PFSK-1 (cell line): ENCODE measurements around the gene LONP1.

Source experiments
- FOXP2 ChIP-seq: optimal IDR thresholded peaks from 2 replicates; pipeline ENCODE3; 2011; ENCODE audit warnings: borderline replicate concordance, control low read depth, inconsistent platforms; ENCODE audit not compliant: insufficient read depth; ENCODE audit errors: extremely low read length, extremely low read depth
- POLR2AphosphoS5 ChIP-seq: IDR thresholded peaks from 2 replicates; pipeline ENCODE4 v1.6.1; 2012; ENCODE audit warnings: low read depth, mild to moderate bottlenecking, control low read depth, low read length, moderate library complexity
- REST ChIP-seq, 2 experiments: IDR thresholded peaks; 2 replicates each; pipeline versions ENCODE4 v1.6.1 to v1.8.0; 2011 to 2012; ENCODE audit warnings: low read depth in 2 of 2, low read length in 2 of 2, control low read depth in 1 of 2, inconsistent platforms in 1 of 2, mild to moderate bottlenecking in 1 of 2, moderate library complexity in 1 of 2; ENCODE audit not compliant: insufficient read depth in 1 of 2
- SIN3A ChIP-seq: IDR thresholded peaks from 2 replicates; pipeline ENCODE4 v1.6.1; 2012; ENCODE audit warnings: mild to moderate bottlenecking, low read length, moderate library complexity, borderline replicate concordance; ENCODE audit not compliant: insufficient read depth
- TAF1 ChIP-seq: IDR thresholded peaks from 2 replicates; pipeline ENCODE4 v1.6.1; 2012; ENCODE audit warnings: low read length, control low read depth, borderline replicate concordance; ENCODE audit not compliant: insufficient read depth

LONP1 gene

DNA sequence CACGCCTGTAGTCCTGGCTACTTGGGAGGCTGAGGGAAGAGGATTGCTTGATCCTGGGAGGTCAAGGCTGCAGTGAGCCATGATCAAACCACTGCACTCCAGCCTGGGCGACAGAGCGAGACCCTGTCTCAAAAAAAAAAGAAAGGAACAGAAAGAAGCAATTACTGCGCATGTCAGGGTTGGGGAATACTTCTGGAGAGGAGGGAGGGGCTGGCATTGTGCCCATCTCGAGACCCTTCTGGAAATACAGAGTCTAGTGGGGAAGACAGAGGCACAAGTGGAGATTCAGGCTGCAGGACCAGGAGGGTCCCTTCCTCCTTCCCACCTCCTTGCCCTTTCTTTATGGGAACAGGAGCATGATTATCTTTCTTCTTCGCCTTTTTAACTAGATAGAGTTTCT lies 33.8 kb upstream of the LONP1 start:
- TF ChIP-seq SIN3A: no peak

DNA sequence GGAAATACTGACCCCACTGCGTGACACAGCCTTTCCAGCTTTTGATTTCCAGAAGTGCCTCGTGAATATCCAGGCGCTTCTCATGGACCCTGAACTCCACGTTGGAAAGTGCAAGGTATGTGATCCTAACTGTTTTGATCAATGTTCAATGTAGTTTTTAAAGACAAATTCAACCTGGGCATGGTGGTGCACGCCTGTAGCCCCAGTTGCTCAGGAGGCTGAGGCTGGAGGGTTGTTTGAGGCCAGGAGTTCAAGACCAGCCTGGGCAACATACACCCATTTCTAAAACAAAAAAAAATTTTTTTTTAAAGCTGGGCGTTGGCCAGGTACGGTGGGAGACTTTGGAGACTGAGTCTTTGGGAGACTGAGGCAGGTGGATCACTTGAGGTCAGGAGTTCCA lies 31.8 kb upstream of the LONP1 start:
- no peak for TF ChIP-seq FOXP2
- TF ChIP-seq TAF1: no peak
- no peak for TF ChIP-seq REST (IDR thresholded peaks at IDR 0.05; ENCODE audit: insufficient read depth in 1 of 2, low read depth in 2 of 2, low read length in 2 of 2)
- no peak for TF ChIP-seq POLR2AphosphoS5
- TF ChIP-seq SIN3A: no peak

DNA sequence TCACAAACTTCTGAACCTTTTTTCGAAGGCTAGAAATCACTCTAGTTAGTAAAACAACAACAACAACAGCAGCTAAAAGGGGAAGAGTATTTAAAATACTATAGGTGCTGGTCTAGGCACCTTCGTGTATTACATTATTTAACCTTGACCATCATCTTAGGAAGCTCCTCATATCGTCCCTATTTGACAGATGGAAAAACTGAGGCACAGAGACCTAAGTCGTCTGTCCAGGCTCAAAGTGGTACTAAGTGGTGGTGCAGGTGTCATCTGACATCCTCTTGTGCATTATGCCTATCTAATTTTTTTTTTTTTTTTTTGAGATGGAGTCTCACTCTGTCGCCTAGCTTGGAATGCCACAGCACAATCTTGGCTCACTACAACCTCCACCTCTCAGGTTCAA lies 29.6 kb upstream of the LONP1 start:
- TF ChIP-seq REST (IDR thresholded peaks at IDR 0.05; ENCODE audit: insufficient read depth in 1 of 2, low read depth in 2 of 2, low read length in 2 of 2): no peak
- TF ChIP-seq TAF1: no peak
- no peak for TF ChIP-seq POLR2AphosphoS5
- no peak for TF ChIP-seq SIN3A

DNA sequence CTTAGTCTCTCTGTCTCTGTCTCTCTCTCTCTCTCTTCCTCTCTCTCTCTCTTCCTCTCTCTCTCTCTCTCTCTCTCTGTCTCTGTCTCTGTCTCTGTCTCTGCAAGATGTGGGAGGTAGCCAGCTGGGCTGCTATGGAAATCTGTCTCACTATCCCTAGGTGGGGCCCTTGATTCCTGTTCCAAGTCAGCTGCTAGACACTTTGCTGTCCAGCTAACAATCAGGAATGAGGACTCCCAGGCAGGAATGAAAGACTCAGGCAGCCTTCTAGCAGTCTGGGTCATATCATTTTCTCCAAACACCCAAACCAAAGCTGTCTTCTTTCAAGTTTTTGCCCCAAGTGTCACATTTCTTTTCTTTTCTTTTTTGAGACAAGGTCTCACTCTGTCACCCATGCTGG lies 23.7 kb upstream of the LONP1 start:
- TF ChIP-seq SIN3A: no peak
- TF ChIP-seq REST (IDR thresholded peaks at IDR 0.05; ENCODE audit: insufficient read depth in 1 of 2, low read depth in 2 of 2, low read length in 2 of 2): no peak; a peak in 1 of 4 replicates
- TF ChIP-seq TAF1: no peak
- TF ChIP-seq POLR2AphosphoS5: no peak
- TF ChIP-seq FOXP2: no peak

DNA sequence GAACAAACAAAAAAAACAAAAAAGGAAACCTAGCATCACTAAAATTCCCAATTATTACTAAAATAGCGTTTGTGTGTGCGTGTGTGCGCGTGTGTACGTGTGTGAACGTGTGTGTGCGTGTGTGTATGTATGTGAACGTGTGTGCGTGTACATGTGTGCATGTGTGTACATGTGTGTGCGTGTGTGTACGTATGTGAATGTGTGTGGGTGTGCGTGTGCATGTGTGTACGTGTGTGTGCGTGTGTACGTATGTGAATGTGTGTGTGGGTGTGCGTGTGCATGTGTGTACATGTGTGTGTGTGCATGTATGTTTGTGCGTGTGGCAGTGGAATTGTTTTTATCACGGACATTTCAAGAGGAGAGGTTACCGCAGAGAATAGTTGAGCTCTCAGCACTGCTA lies 22.1 kb upstream of the LONP1 start:
- TF ChIP-seq TAF1 (no peak), SIN3A (no peak), POLR2AphosphoS5 (no peak), FOXP2 (no peak), REST (IDR thresholded peaks at IDR 0.05; ENCODE audit: insufficient read depth in 1 of 2, low read depth in 2 of 2, low read length in 2 of 2) (no peak)
